Neural cell (in vitro differentiated cells): ENCODE measurements around the gene ITFG2. TPM values are rescaled to one million over a fixed set of nuclear protein-coding genes. Genes with fewer than 3 reads are reported as not detected.

Experiments used
- H2AFZ ChIP-seq: fragments of 200-600, 300-800 bp; sonication (generic), shearing (Covaris generic); 2 replicates; pipeline ENCODE4 v1.6.0; 2014; ENCODE audit warnings: low read depth, mild to moderate bottlenecking, antibody characterized with exemption, low read length, moderate library complexity
- H3F3A ChIP-seq: fragments of 200-600 bp; shearing (Covaris generic); 2 replicates; pipeline ENCODE4 v1.6.1; 2016; ENCODE audit warnings: mild to moderate bottlenecking, moderate library complexity, mixed read lengths, antibody characterized with exemption, low read length; ENCODE audit not compliant: insufficient read depth, poor library complexity, severe bottlenecking
- H3K27ac ChIP-seq: fragments of 200-600, 300-800 bp; sonication (generic), shearing (Covaris generic); 2 replicates; pipeline ENCODE4 v1.5.1; 2014; ENCODE audit warnings: mild to moderate bottlenecking, low read length, moderate library complexity
- H3K27me3 ChIP-seq: fragments of 300-800, 200-600 bp; sonication (generic), shearing (Covaris generic); 2 replicates; pipeline ENCODE4 v1.6.0; 2014; ENCODE audit warnings: mild to moderate bottlenecking, low read depth, low read length, moderate library complexity; ENCODE audit not compliant: insufficient read depth
- H3K36me3 ChIP-seq: fragments of 300-800, 200-600 bp; sonication (generic), shearing (Covaris generic); 2 replicates; pipeline ENCODE4 v1.5.1; 2014; ENCODE audit warnings: mild to moderate bottlenecking, antibody characterized with exemption, low read length, moderate library complexity; ENCODE audit not compliant: insufficient read depth
- H3K4me2 ChIP-seq: fragments of 300-800, 200-600 bp; sonication (generic), shearing (Covaris generic); 2 replicates; pipeline ENCODE4 v1.6.0; 2014; ENCODE audit warnings: mild to moderate bottlenecking, low read length
- H3K4me3 ChIP-seq: fragments of 300-800, 200-600 bp; sonication (generic), shearing (Covaris generic); 2 replicates; pipeline ENCODE4 v1.5.1; 2014; ENCODE audit warnings: mild to moderate bottlenecking, low read length, moderate library complexity
- H3K79me2 ChIP-seq: fragments of 200-600 bp; shearing (Covaris generic); replicated peaks from 2 replicates; pipeline ENCODE4 v1.6.0; 2014; ENCODE audit warnings: mild to moderate bottlenecking, low read length, moderate library complexity; ENCODE audit not compliant: insufficient read depth
- H3K9ac ChIP-seq: fragments of 300-800, 200-600 bp; sonication (generic), shearing (Covaris generic); 2 replicates; pipeline ENCODE4 v1.6.1; 2016; ENCODE audit warnings: mild to moderate bottlenecking, low read length, mixed read lengths
- H3K9me2 ChIP-seq: fragments of 200-600 bp; shearing (Covaris generic); 2 replicates; pipeline ENCODE4 v1.6.1; 2016; ENCODE audit warnings: mild to moderate bottlenecking, low read length, mixed read lengths; ENCODE audit not compliant: insufficient read depth
- H3K9me3 ChIP-seq: fragments of 200-600, 300-800 bp; sonication (generic), shearing (Covaris generic); 2 replicates; pipeline ENCODE4 v1.6.1; 2016; ENCODE audit warnings: mild to moderate bottlenecking, mixed run types, low read length, moderate library complexity, mixed read lengths
- H4K20me1 ChIP-seq: fragments of 200-600 bp; shearing (Covaris generic); 2 replicates; pipeline ENCODE4 v1.6.1; 2016; ENCODE audit warnings: mild to moderate bottlenecking, mixed run types; ENCODE audit not compliant: insufficient read depth
- EP300 ChIP-seq: fragments of 450-650 bp; conservative IDR thresholded peaks from 2 replicates; pipeline ENCODE4 v1.6.1; 2014; ENCODE audit warnings: antibody characterized with exemption, mild to moderate bottlenecking, moderate library complexity; ENCODE audit not compliant: poor library complexity, severe bottlenecking
- EZH2 ChIP-seq: fragments of 200-600, 300-800 bp; shearing (Covaris generic), sonication (generic); IDR thresholded peaks from 2 replicates; pipeline ENCODE4 v1.6.1; 2014; ENCODE audit warnings: antibody characterized with exemption, low read length, borderline replicate concordance, mild to moderate bottlenecking; ENCODE audit not compliant: insufficient read depth, poor library complexity, severe bottlenecking
- MXI1 ChIP-seq: fragments of 450-650 bp; conservative IDR thresholded peaks from 2 replicates; pipeline ENCODE4 v1.6.1; 2014; ENCODE audit warnings: antibody characterized with exemption, mild to moderate bottlenecking; ENCODE audit not compliant: poor library complexity, severe bottlenecking
- POLR2AphosphoS5 ChIP-seq: IDR thresholded peaks from 2 replicates; pipeline ENCODE4 v1.6.1; 2012
- RAD21 ChIP-seq: fragments of 450-650 bp; conservative IDR thresholded peaks from 2 replicates; pipeline ENCODE4 v1.6.1; 2014; ENCODE audit warnings: antibody characterized with exemption, mild to moderate bottlenecking, moderate library complexity
- SMC3 ChIP-seq: fragments of 450-650 bp; conservative IDR thresholded peaks from 2 replicates; pipeline ENCODE4 v1.6.1; 2014; ENCODE audit warnings: antibody characterized with exemption, mild to moderate bottlenecking, moderate library complexity; ENCODE audit not compliant: poor library complexity
- TAF1 ChIP-seq: IDR thresholded peaks from 2 replicates; pipeline ENCODE4 v1.6.1; 2012; ENCODE audit warnings: low read depth
- polyA plus RNA-seq: library from polyadenylated mRNA; depleted of rRNA; stranded (reverse); fragments of >200 nt; gene quantifications from 2 replicates; pipeline ENCODE4 v1.2.3, GENCODE V29; 2014
- TF ChIP-seq, protein P1 (sequence below): IDR thresholded peaks from 2 replicates; pipeline ENCODE4 v1.6.1; 2012; ENCODE audit warnings: borderline replicate concordance
- TF ChIP-seq, protein P2 (sequence below): fragments of 450-650 bp; IDR thresholded peaks from 2 replicates; pipeline ENCODE4 v1.5.1; 2014; ENCODE audit warnings: antibody characterized with exemption, mild to moderate bottlenecking, moderate library complexity; ENCODE audit not compliant: poor library complexity, severe bottlenecking

ITFG2 gene
- polyA plus RNA-seq, 1 donor from 2014 or later, result 22.2 TPM

DNA sequence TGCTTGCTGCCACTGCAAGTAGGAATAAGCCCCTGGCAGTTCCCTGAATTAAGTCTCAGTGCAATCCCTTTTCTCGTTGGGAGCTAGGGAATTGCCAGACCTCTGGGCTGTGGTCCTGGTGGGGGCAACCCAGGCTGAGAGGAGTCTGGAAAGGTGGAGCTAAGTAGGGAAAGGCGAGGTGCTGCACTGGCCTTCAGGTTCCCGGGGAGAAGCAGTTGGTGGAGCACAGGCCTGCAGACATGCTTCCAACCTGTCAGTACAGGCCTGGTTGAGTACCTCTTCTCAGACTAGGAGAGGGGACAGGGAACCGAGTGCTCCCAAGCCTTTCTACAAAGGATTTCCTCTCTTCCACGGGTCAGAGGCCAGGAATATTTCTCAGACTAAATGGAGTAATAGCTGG lies 20.9 kb downstream of the ITFG2 start:
- no peak for TF ChIP-seq RAD21
- TF ChIP-seq POLR2AphosphoS5, result no peak
- TF ChIP-seq MXI1, result no peak
- no peak for TF ChIP-seq TAF1
- TF ChIP-seq, protein P1, sequence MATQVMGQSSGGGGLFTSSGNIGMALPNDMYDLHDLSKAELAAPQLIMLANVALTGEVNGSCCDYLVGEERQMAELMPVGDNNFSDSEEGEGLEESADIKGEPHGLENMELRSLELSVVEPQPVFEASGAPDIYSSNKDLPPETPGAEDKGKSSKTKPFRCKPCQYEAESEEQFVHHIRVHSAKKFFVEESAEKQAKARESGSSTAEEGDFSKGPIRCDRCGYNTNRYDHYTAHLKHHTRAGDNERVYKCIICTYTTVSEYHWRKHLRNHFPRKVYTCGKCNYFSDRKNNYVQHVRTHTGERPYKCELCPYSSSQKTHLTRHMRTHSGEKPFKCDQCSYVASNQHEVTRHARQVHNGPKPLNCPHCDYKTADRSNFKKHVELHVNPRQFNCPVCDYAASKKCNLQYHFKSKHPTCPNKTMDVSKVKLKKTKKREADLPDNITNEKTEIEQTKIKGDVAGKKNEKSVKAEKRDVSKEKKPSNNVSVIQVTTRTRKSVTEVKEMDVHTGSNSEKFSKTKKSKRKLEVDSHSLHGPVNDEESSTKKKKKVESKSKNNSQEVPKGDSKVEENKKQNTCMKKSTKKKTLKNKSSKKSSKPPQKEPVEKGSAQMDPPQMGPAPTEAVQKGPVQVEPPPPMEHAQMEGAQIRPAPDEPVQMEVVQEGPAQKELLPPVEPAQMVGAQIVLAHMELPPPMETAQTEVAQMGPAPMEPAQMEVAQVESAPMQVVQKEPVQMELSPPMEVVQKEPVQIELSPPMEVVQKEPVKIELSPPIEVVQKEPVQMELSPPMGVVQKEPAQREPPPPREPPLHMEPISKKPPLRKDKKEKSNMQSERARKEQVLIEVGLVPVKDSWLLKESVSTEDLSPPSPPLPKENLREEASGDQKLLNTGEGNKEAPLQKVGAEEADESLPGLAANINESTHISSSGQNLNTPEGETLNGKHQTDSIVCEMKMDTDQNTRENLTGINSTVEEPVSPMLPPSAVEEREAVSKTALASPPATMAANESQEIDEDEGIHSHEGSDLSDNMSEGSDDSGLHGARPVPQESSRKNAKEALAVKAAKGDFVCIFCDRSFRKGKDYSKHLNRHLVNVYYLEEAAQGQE, result no peak
- Histone ChIP-seq H3K27me3 (no peaks in the 10 kb centered on the region), H3K4me3 (no peak overlapping the region), H3K27ac (no peak overlapping the region), H3K4me2 (no peak overlapping the region), H3K9ac (no peak overlapping the region), H3K9me2 (no peaks in the 10 kb centered on the region), H3K36me3 (no peaks in the 10 kb centered on the region), H4K20me1 (no peaks in the 10 kb centered on the region), H3F3A (no peaks in the 10 kb centered on the region), H3K9me3 (no peaks in the 10 kb centered on the region), H2AFZ (no peak overlapping the region), H3K79me2 (no peaks in the 10 kb centered on the region)

DNA sequence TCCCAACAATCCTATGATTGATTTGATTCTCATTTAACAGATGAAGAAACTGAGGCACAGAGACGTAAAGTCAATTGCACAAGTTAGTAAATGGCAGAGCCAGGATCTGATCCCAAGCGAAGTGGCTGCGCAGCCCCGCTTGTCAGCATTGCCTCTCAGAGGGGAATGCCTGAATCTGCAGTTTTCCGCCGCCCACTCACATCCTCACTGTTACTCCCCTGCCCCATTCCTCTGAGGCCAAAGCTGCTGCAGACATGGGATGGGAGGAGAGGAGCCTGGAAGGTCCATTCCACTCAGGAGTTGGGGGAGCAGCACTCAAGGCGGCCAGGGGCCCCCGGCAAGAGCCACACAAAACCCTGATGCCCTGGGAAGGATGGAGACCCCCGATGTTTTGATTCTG lies 21.3 kb downstream of the ITFG2 start:
- Histone ChIP-seq H3K27me3 (no peaks in the 10 kb centered on the region), H4K20me1 (no peaks in the 10 kb centered on the region), H3K27ac (no peak overlapping the region), H3F3A (no peaks in the 10 kb centered on the region), H3K9me3 (no peaks in the 10 kb centered on the region), H3K9ac (no peak overlapping the region), H3K4me2 (no peak overlapping the region), H3K36me3 (no peaks in the 10 kb centered on the region), H2AFZ (no peak overlapping the region), H3K9me2 (no peaks in the 10 kb centered on the region), H3K4me3 (no peak overlapping the region), H3K79me2 (no peaks in the 10 kb centered on the region)
- TF ChIP-seq TAF1, result no peak
- TF ChIP-seq POLR2AphosphoS5, result no peak

DNA sequence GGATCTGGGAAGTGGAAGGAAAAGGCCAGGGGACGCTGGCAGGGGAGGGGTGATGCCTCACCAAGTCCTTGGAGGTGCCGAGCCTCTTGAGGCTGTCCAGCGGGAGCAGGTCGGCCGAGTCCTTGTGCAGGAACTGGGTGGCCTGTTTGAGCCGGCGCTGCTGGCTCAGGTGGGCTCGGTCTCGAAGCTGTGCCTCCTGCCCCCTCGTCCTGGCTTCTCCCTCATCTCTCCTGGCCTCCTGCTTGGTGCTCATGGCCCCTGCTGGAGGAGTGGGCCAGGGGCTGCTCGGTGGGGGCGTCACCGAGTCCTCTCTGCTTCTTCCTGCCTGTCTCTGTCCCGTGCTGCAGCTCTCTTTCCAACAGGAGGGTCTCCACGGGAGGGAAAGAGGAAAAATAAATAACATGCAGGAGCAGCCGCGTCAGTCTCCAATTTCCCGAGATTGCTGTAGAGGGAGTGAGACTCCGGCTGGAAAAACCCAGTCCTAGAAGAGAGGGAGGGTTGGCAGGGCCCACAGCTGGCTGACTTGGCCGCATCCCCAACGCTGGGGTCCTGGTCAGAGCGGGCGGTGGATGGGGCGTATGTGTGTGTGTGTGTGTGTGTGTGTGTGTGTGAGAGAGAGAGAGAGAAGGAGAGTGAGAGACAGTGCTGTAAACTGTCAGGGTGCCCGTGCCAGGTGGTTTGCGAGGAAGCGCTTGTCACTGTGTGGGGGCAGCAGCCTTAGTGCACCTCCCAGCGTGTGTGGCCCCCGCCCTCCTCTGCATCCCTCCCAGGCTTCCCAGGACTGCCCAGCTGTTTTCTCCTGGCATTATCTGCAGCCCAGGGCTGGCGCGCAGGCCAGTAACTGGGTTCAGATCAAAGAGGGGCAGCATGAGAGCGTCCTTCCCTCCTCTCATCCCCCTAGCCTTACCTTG lies 22.4 kb downstream of the ITFG2 start, which contains the start of gene NRIP2:
Gene NRIP2, minus strand, starts transcription at position 455 of the 911 bp plus-strand sequence. Its CDS starts 52 bp downstream, at position 403.
- Histone ChIP-seq H3K9ac (no peak within 1 kb of the TSS), H3K27ac (no peak within 1 kb of the TSS), H3F3A (no peaks in the 10 kb centered on the region), H3K79me2 (no peaks in the 10 kb centered on the region), H3K4me3 (no peak within 1 kb of the TSS), H4K20me1 (no peaks in the 10 kb centered on the region), H3K9me3 (no peaks in the 10 kb centered on the region), H3K4me2 (no peak within 1 kb of the TSS), H2AFZ (no peak within 1 kb of the TSS), H3K27me3 (no peaks in the 10 kb centered on the region), H3K9me2 (no peaks in the 10 kb centered on the region), H3K36me3 (no peaks in the 10 kb centered on the region)
- TF ChIP-seq SMC3, result no peak
- TF ChIP-seq, protein P2, sequence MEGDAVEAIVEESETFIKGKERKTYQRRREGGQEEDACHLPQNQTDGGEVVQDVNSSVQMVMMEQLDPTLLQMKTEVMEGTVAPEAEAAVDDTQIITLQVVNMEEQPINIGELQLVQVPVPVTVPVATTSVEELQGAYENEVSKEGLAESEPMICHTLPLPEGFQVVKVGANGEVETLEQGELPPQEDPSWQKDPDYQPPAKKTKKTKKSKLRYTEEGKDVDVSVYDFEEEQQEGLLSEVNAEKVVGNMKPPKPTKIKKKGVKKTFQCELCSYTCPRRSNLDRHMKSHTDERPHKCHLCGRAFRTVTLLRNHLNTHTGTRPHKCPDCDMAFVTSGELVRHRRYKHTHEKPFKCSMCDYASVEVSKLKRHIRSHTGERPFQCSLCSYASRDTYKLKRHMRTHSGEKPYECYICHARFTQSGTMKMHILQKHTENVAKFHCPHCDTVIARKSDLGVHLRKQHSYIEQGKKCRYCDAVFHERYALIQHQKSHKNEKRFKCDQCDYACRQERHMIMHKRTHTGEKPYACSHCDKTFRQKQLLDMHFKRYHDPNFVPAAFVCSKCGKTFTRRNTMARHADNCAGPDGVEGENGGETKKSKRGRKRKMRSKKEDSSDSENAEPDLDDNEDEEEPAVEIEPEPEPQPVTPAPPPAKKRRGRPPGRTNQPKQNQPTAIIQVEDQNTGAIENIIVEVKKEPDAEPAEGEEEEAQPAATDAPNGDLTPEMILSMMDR, result no peak
- TF ChIP-seq, protein P1, result peak; percentile 20
- TF ChIP-seq MXI1, result no peak
- TF ChIP-seq EP300, result no peak
- no peak for TF ChIP-seq EZH2
